GM19463 (cell line): ENCODE measurements around the gene LIME1.

ENCODE experiments used
- ATAC-seq: cut with Tn5 transposase; IDR thresholded peaks from one replicate; pipeline ENCODE4 v1.9.1; 2021; ENCODE audit warnings: mild to moderate bottlenecking, moderate library complexity; ENCODE audit not compliant: unreplicated experiment

Gene LIME1

GRCh38 chr20:63696628-63697356 is 39.7 kb upstream of the LIME1 start, which contains the start of gene TNFRSF6B:
Gene TNFRSF6B, plus strand, starts transcription at chr20:63696652. Its CDS starts 116 bp downstream, at chr20:63696768.
- no peak for ATAC-seq

DNA sequence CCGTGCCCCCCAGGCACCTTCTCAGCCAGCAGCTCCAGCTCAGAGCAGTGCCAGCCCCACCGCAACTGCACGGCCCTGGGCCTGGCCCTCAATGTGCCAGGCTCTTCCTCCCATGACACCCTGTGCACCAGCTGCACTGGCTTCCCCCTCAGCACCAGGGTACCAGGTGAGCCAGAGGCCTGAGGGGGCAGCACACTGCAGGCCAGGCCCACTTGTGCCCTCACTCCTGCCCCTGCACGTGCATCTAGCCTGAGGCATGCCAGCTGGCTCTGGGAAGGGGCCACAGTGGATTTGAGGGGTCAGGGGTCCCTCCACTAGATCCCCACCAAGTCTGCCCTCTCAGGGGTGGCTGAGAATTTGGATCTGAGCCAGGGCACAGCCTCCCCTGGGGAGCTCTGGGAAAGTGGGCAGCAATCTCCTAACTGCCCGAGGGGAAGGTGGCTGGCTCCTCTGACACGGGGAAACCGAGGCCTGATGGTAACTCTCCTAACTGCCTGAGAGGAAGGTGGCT is 39.1 kb upstream of the LIME1 start:
- ATAC-seq, result no peak

DNA sequence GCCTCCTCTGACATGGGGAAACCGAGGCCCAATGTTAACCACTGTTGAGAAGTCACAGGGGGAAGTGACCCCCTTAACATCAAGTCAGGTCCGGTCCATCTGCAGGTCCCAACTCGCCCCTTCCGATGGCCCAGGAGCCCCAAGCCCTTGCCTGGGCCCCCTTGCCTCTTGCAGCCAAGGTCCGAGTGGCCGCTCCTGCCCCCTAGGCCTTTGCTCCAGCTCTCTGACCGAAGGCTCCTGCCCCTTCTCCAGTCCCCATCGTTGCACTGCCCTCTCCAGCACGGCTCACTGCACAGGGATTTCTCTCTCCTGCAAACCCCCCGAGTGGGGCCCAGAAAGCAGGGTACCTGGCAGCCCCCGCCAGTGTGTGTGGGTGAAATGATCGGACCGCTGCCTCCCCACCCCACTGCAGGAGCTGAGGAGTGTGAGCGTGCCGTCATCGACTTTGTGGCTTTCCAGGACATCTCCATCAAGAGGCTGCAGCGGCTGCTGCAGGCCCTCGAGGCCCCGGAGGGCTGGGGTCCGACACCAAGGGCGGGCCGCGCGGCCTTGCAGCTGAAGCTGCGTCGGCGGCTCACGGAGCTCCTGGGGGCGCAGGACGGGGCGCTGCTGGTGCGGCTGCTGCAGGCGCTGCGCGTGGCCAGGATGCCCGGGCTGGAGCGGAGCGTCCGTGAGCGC is 38.5 kb upstream of the LIME1 start:
- ATAC-seq, result no peak

DNA sequence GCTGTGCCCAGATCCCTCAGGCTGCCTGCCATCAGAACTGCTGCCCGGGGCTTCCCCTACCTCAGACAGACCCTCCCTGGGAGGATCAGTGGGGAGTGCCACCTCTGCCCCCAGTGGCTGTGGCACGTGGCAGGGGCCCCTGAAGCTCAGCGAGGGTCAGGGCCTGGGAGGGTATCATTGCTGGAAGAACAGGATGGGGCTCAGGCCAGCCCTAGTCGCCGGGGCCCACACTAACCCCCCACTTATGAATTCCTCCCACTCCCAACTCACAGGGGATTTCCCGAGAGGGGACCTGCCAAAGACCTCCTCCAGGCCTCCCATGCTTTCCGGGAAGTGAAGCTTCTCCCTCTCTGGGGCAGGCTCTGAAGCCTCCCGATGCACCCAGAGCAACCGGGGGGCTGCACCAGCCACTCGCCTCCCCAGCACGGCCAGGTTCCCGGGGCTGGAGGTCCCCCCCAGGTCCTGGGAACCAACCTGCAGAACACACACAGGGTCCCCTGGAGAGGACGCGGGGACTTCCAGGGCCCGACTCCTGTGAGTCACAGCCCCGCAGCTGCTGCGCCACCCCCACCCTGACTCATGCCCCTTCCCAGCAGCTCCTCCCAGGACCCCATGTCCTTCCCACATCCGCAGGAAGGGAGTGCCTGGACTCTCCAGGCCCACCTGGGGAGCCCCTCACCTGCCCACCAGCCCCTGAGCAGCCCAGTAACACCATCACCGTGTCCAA is 37.6 kb upstream of the LIME1 start:
- no peak for ATAC-seq

DNA sequence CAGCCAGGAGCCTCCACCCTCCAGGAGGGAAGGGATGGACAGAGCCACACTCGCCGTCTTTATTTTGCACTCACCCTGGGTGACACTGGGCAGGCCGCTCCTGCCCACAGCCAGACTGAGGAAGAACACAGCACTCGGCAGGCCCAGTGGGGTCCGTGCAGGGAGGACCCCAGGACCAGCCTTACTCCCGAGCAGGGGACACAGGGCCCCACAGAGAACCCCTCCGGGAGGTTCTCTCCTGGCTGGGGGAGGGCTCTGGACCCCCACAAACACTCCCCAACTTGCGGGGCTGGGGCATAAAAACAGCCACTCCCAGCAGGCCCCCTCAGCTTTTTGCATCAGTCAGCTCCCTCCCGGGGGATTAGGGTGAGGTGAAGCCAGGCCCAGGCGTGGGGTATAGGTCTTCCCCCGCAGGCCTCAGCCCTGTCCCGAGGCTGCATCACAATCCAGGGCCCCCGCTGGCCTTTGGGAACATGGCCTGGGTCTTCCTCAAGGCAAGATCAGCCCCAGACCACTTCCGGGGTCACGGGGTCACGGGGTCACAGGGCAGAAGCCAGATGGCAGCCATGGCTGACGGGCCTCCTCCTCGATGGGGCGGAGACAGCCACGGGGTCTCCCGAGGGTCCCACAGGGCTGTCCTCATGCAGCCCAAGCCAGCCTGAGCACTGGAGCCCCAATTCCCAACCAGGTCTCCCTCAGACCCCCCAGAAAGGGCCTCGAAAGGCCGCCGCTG is 36.8 kb upstream of the LIME1 start:
- no peak for ATAC-seq

DNA sequence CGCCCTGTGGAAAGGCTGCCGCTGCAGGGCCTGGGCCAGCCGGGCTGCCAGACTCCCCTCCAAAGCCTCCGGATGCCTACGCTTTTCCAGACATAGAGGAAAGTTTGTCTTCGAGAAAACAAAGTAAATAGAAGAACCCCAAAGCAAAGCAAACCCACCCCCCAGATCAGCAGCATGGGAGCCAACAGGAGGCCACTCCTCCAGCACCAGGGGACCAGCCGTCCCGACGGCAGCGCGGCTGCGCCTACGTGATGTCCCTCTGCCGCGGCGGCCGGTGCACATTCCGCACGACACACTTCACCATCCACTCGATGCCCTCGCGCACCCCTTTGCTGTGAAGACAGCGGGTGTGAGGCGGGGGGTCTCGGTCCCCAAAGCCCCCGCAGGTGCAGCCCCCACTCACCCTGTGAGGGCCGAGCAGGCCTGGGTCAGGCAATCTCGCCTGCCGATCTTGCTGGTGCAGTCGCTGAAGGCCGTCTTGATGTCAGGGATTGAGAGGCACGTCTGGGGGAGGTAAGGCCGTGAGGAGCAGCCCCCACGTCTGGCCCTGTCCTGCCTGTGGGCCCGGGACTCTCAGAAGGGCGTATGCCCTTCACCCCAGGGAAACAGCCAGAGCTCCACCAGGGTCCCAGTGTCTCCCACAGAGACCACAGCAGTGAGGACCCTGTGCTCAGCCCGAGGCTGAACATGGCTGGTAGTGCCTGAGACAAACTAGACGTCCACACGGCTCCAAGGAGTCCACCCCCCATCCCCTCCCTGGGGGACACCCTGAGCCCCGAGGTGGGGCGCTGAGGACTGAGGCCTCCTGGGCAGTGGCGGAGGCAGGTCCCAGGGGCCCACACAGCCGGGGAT is 36.0 kb upstream of the LIME1 start:
- ATAC-seq, result no peak

DNA sequence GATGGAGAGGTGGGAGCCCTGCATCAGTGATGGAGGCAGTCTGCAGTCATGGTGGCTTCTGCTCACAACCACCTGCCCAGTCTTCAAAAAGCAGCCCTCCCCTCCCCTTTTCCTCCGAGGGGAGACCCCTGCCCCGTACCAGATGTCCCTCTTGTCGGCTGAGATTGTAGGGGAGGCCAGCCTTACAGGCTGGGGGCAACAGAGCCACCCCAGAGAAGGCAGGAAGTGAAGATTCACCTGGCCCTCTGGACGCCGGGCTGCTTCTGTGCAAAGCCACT is 35.5 kb upstream of the LIME1 start:
- ATAC-seq, result no peak

DNA sequence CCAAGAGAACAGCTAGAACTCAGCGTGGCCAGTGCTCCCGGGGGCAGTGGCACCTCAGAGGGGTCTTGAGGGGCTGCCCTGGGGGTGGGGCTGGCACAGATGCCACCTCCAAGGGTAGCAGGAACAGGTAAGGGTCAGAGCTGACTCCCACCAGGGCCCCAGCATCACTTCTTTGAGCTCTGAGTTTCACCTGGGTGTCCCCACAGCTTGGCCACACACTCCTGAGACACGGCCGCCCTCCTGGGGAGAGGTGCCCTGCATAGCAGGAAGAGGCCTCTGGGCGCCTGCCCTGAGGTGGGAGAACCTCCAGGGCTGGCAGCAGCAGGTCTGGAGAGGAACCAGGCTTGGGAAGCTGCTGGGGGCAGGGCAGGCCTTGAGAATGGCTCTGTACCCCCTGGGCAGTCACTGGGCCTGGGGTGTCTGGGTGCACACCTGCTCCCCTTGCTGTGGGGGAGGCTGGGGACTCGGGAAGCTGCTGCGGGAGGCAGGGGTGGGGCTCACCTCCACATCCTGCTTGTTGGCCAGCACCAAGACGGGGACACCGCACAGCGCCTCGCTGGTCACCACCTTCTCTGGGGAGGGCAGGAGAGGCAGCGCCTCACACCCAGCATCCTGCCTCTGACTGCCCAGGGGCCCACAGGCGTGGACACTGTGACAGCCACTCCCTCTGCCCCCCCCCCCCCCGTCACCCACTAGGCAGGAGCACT is 35.0 kb upstream of the LIME1 start:
- ATAC-seq, result no peak

- no peak for ATAC-seq
Measured at GRCh38 chr20:63702036-63702665, 34.3 kb upstream of the LIME1 start.

DNA sequence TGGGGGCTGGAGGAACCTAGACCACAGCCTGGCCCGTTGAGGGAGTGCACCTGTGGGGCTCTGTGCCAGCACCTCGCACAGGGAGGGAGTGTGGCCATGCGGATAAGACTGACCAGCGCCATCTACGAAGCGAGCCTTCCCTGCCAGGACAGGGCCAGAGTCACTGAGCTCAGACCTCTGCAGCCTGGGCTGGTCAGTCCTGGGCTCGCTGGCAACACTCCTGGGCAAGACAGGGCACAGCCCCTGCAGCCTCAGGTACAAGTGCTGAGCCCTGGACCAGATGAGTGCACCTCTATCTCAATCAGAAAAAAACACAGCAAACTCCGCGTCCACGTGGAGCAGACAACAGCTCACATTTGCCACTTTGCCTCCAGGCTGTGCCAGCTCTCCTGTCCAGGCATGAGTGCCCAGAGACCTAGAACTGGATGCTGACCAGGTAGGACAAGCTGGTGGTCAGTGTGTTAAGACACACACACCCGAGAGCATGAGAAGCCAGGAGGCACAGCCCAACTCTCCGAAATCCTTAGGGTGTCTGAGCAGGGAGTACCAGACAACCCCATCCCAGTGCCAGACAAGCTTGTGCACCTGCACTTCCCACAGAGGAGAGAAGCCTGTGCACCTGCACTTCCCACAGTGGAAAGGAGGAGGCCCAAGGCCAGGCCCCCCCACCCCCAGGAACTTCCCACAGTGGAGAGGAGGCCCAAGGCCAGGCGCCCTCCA is 33.6 kb upstream of the LIME1 start:
- ATAC-seq, result no peak

DNA sequence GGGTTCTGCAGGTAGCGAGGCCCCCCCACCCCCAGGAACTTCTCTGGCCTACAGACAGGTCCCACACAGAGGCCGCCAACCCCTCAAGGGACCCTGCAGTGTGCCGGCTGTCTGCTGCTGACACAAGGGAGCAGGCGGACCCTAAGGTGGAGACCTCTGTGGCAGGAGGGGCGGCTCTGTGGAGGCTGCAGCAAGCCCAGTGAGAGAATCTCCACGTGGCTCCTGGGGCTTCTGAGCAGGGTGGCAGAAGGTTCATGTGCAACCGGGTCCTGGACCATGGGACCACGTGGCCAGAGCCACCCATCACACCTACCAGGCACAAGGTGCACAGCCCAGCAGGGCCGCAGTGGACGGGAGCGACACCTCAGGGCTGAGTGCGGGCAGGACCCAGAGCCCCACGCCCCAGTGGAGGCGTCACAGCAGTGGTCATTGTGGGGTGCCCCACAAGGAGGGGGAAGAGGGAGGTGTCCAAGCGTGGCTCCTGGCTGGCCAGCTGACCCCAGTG is 32.9 kb upstream of the LIME1 start:
- no peak for ATAC-seq

DNA sequence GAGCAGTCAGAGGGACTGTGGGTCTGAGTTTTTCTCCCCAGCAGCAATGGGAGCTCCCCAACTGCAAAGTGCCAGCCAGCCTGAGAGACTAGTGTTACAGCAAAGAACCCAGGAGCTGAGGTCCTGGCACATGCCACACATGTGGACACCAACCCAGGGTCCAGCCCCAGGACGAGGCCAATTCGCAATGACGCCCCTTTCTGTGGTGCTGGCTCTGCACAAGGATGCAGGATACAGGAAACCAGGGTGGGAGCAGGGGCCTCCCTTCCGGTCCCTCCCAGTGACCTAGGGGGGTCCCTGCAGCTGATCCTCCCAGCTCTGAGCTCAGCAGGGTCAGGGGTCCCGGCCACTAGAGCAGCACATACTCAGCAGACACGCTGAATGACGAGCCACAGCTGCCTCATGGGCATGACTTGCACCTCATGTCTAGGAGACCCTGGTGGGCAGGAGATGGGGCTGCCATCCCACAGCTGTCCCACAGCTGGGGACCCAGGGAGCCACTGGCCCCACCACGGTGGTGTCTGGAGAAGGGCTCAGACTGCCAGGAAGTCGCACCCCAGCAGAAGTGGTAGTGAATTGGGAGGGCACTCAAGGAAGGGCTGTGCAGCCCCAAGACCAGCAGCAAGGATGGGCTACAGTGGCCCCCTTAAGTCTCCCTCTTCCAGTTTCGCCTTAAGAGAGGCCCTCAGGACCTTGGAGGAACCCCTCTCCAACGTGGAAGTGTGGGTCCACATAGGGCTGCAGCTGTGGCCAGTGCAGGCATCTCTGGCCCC is 32.3 kb upstream of the LIME1 start:
- no peak for ATAC-seq

GRCh38 chr20:63704749-63705117 is 31.7 kb upstream of the LIME1 start:
- ATAC-seq, result no peak

- ATAC-seq, result no peak
Measured at GRCh38 chr20:63705232-63706026, 31.0 kb upstream of the LIME1 start.

- no peak for ATAC-seq
Measured at GRCh38 chr20:63706027-63706695, 30.3 kb upstream of the LIME1 start.

GRCh38 chr20:63706852-63707557 is 29.5 kb upstream of the LIME1 start:
- ATAC-seq, result peak; percentile 30
